Gastroesophageal sphincter (tissue), 3 donors: ENCODE measurements around the gene ANKRD65.

Source experiments
- EP300 ChIP-seq: sonication (generic); formaldehyde crosslinking; IDR thresholded peaks from one replicate; pipeline ENCODE4 v1.6.1; 2017; ENCODE audit warnings: antibody characterized with exemption, mild to moderate bottlenecking
- POLR2AphosphoS5 ChIP-seq: sonication (generic); formaldehyde crosslinking; IDR thresholded peaks from one replicate; pipeline ENCODE4 v1.6.1; 2017; ENCODE audit warnings: antibody characterized with exemption
- TF ChIP-seq, protein P1 (sequence below), 4 experiments: fragments of 200-600 bp in 2 of 4; fragments of 450-650 bp in 2 of 4; sonication (generic) in 1 of 4; IDR thresholded peaks; one replicate each; pipeline ENCODE4 v1.5.1; 2017 to 2019; ENCODE audit warnings: antibody characterized with exemption in 4 of 4, mild to moderate bottlenecking in 2 of 4, moderate library complexity in 2 of 4

DNA sequence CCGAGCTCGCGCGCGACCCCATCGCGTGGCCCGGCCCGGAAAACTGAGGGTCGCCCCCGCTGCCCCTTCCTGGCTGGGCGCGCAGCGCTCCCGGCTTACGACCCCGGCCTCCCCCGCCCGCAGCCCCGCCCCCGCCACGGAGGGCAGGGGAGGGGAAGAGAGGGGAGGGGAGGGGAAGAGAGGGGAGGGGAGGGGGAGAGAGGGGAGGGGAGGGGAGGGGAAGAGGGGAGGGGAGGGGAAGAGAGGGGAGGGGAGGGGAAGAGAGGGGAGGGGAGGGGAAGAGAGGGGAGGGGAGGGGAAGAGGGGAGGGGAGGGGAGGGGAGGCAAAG is 6.7 kb upstream of the ANKRD65 start:
- TF ChIP-seq, protein P1, sequence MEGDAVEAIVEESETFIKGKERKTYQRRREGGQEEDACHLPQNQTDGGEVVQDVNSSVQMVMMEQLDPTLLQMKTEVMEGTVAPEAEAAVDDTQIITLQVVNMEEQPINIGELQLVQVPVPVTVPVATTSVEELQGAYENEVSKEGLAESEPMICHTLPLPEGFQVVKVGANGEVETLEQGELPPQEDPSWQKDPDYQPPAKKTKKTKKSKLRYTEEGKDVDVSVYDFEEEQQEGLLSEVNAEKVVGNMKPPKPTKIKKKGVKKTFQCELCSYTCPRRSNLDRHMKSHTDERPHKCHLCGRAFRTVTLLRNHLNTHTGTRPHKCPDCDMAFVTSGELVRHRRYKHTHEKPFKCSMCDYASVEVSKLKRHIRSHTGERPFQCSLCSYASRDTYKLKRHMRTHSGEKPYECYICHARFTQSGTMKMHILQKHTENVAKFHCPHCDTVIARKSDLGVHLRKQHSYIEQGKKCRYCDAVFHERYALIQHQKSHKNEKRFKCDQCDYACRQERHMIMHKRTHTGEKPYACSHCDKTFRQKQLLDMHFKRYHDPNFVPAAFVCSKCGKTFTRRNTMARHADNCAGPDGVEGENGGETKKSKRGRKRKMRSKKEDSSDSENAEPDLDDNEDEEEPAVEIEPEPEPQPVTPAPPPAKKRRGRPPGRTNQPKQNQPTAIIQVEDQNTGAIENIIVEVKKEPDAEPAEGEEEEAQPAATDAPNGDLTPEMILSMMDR (IDR thresholded peaks at IDR 0.05) = no peak
- no peak for TF ChIP-seq EP300
- no peak for TF ChIP-seq POLR2AphosphoS5
